Lung (tissue), 12 donors: ENCODE measurements around the gene IRX1. TPM values are rescaled to one million over a fixed set of nuclear protein-coding genes. Genes with fewer than 3 reads are reported as not detected.

Source experiments
- ATAC-seq: fragments of 200-7000 bp; cut with Tn5 transposase; one replicate; pipeline ENCODE4 v1.9.1; 2020; ENCODE audit warnings: moderate number of reproducible peaks; ENCODE audit not compliant: insufficient read depth, low FRiP score
- DNase-seq, 3 donors: peaks; one replicate each; pipeline ENCODE4 v3.0.0-alpha.2; 2013 to 2017
- H3K27ac ChIP-seq, 2 donors: one replicate each; pipeline ENCODE4 v1.5.1; 2013; ENCODE audit warnings: mild to moderate bottlenecking in 2 of 2, moderate library complexity in 2 of 2, control low read depth in 1 of 2, inconsistent platforms in 1 of 2, low read depth in 1 of 2, low read length in 1 of 2
- H3K27me3 ChIP-seq, 3 donors: one replicate each; pipeline ENCODE4 v1.5.1; 2013; ENCODE audit warnings: low read length in 2 of 3; ENCODE audit not compliant: control insufficient read depth in 3 of 3, insufficient read depth in 3 of 3
- H3K36me3 ChIP-seq, 4 donors: one replicate each; pipeline ENCODE4 v1.5.1; 2013; ENCODE audit warnings: low read length in 4 of 4, mild to moderate bottlenecking in 1 of 4, moderate library complexity in 1 of 4; ENCODE audit not compliant: control insufficient read depth in 4 of 4, insufficient read depth in 4 of 4
- H3K4me1 ChIP-seq, 5 donors: one replicate each; pipeline ENCODE4 v1.5.1; 2013; ENCODE audit warnings: low read length in 5 of 5, mild to moderate bottlenecking in 2 of 5, moderate library complexity in 1 of 5; ENCODE audit not compliant: control insufficient read depth in 5 of 5, insufficient read depth in 5 of 5
- H3K4me3 ChIP-seq: one replicate; pipeline ENCODE4 v1.5.1; 2013; ENCODE audit warnings: mild to moderate bottlenecking, control low read depth, moderate library complexity
- H3K9ac ChIP-seq, 2 donors: one replicate each; pipeline ENCODE4 v1.5.1; 2013; ENCODE audit warnings: low read length in 2 of 2, control low read depth in 1 of 2; ENCODE audit not compliant: insufficient read depth in 1 of 2
- H3K9me3 ChIP-seq, 4 donors: one replicate each; pipeline ENCODE4 v1.5.1; 2013; ENCODE audit warnings: low read length in 3 of 4, mild to moderate bottlenecking in 1 of 4, moderate library complexity in 1 of 4; ENCODE audit not compliant: control insufficient read depth in 4 of 4, insufficient read depth in 3 of 4
- CTCF ChIP-seq: IDR thresholded peaks from 2 replicates; pipeline ENCODE4 v1.5.1; 2012; ENCODE audit warnings: mild to moderate bottlenecking; ENCODE audit errors: control extremely low read depth, extremely low read depth
- WGBS, 2 donors: extraction: QIAGEN DNeasy Blood & Tissue Kit; methylation state at CpG; one replicate each; pipeline ENCODE4 v1.1.7; 2013; 5-methylcytosine and 5-hydroxymethylcytosine counted together
- polyA plus RNA-seq, 2 donors: library from polyadenylated mRNA; stranded (reverse); fragments of 200-250 nt; gene quantifications; one replicate each; pipeline ENCODE4 v1.2.1, GENCODE V29; 2013
- total RNA-seq, 2 donors: library from RNA; depleted of rRNA in 1 of 2; stranded (reverse); fragments of >200 nt in 1 of 2; gene quantifications; one replicate each; pipeline ENCODE4 v1.2.1, GENCODE V29; 2014 to 2021
- donor health status: control.
- donor health status: control.
- donor health status: Bipolar disorder and iron deficiency.
- donor health status: healthy.
- donor health status: DM: yes; HTN: yes; CAD: no.

IRX1 gene
- total and polyA plus RNA-seq, 4 donors: 3.6 to 25.7 (median 9.1) TPM

GRCh38 chr5:3601911-3602782 is 6.5 kb downstream of the IRX1 start:
- no peak overlapping the region for H3K27ac ChIP-seq
- ATAC-seq: no peak
- 9 to 24% methylated on average over 64 to 73 of the region's 73 CpGs for WGBS, 2 donors
- DNase-seq: peak in 1 of 3 donors; percentile 16
- H3K4me3 ChIP-seq: no peak overlapping the region
- H3K4me1 ChIP-seq: peaks cover 0 to 11% (median 4%) of the 10 kb centered on the region in 5 donors
- peaks cover 3 to 83% (median 69%) of the 10 kb centered on the region in 3 donors for H3K27me3 ChIP-seq
- H3K9ac ChIP-seq: no peak overlapping the region
- H3K9me3 ChIP-seq: peaks cover 0 to 2% (median 0%) of the 10 kb centered on the region in 4 donors
- H3K36me3 ChIP-seq: no peaks in the 10 kb centered on the region
- TF ChIP-seq CTCF: no peak

- DNase-seq (peak; percentile 34 to 64 (median 55)), ATAC-seq (peak; percentile 27)
- no peaks in the 10 kb centered on the region for H3K36me3 ChIP-seq
- H3K4me1 ChIP-seq: peaks cover 0 to 11% (median 4%) of the 10 kb centered on the region in 5 donors
- H3K9me3 ChIP-seq: peaks cover 0 to 2% (median 0%) of the 10 kb centered on the region in 4 donors
- H3K27ac ChIP-seq: no peak overlapping the region
- no peak overlapping the region for H3K9ac ChIP-seq
- H3K4me3 ChIP-seq: no peak overlapping the region
- 9 to 15% methylated on average over 22 to 45 of the region's 45 CpGs for WGBS, 2 donors
- peaks cover 3 to 86% (median 68%) of the 10 kb centered on the region in 3 donors for H3K27me3 ChIP-seq
- peak; percentile 2 for TF ChIP-seq CTCF
These were observed 7.3 kb downstream of the IRX1 start for GRCh38 chr5:3602785-3603502.

DNA sequence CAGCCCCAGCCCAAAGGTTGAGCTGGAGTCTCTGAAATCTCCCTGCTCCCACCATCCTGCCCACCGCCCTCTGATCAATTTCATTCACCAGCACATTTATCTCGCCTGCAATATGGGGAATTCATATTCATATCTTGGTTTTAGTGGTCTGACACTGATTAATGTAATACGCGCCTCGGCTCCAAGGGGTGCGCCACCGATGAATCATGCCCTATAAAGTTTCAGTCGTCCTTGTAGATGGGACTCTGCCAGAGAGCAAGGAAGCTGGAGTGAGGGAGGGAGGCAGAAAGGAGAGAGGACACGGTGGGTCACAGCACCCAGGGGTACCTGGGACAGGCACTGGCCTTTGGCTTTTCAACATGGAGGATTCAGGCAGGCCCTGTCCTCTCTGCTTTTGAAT is 8.9 kb downstream of the IRX1 start:
- no peak overlapping the region for H3K4me3 ChIP-seq
- 63 to 81% methylated on average over 9 of the region's 9 CpGs for WGBS, 2 donors
- no peaks in the 10 kb centered on the region for H3K9me3 ChIP-seq
- H3K27ac ChIP-seq: no peak overlapping the region
- no peak for ATAC-seq
- no peak for TF ChIP-seq CTCF
- H3K9ac ChIP-seq: no peak overlapping the region
- no peaks in the 10 kb centered on the region for H3K36me3 ChIP-seq
- H3K4me1 ChIP-seq: peaks cover 0 to 9% (median 4%) of the 10 kb centered on the region in 5 donors
- peaks cover 3 to 81% (median 65%) of the 10 kb centered on the region in 3 donors for H3K27me3 ChIP-seq
- no peak for DNase-seq
